Keratinocyte (primary cell): ENCODE results near the gene INSIG1. TPM values are rescaled to one million over a fixed set of nuclear protein-coding genes. Genes with fewer than 3 reads are reported as not detected.

Experiments used
- DNase-seq: peaks from one replicate; pipeline ENCODE4 v3.0.0-alpha.2; 2011; ENCODE audit warnings: low read depth, missing footprints, low spot score
- FAIRE-seq: peaks from 2 replicates; lab custom pipeline; 2011; peaks lifted over from hg19 to GRCh38; lab: Jason Lieb, UNC
- H2AFZ ChIP-seq: 2 replicates; pipeline ENCODE4 v1.6.0; 2012; ENCODE audit warnings: low read length, control low read depth, inconsistent platforms; ENCODE audit not compliant: control insufficient read depth
- H3K27ac ChIP-seq: 2 replicates; pipeline ENCODE4 v1.5.1; 2011; ENCODE audit warnings: low read length; ENCODE audit not compliant: control insufficient read depth, insufficient read depth
- H3K27me3 ChIP-seq: 3 replicates; pipeline ENCODE4 v1.6.0; 2011; ENCODE audit warnings: low read length; ENCODE audit not compliant: control insufficient read depth, insufficient read depth; ENCODE audit errors: extremely low read depth
- H3K36me3 ChIP-seq, 2 experiments: 2 replicates in 1 of 2; 3 replicates in 1 of 2; pipeline ENCODE4 v1.5.1; 2011; ENCODE audit warnings: low read length in 2 of 2, mild to moderate bottlenecking in 1 of 2; ENCODE audit not compliant: control insufficient read depth in 2 of 2, insufficient read depth in 2 of 2; ENCODE audit errors: extremely low read depth in 1 of 2
- H3K4me1 ChIP-seq: 3 replicates; pipeline ENCODE4 v1.5.1; 2011; ENCODE audit warnings: low read length; ENCODE audit not compliant: control insufficient read depth, insufficient read depth; ENCODE audit errors: extremely low read depth
- H3K4me2 ChIP-seq: 3 replicates; pipeline ENCODE4 v1.6.0; 2011; ENCODE audit warnings: low read depth, low read length; ENCODE audit not compliant: control insufficient read depth, insufficient read depth; ENCODE audit errors: extremely low read depth
- H3K4me3 ChIP-seq, 3 experiments: fragments of 200-600 bp in 1 of 3; sonication (generic) in 1 of 3; 2 replicates in 2 of 3; 3 replicates in 1 of 3; pipeline ENCODE4 v1.5.1; 2011 to 2016; ENCODE audit warnings: low read length in 3 of 3, mild to moderate bottlenecking in 3 of 3, control low read depth in 2 of 3, inconsistent platforms in 1 of 3, low read depth in 1 of 3, mixed read lengths in 1 of 3, mixed run types in 1 of 3, moderate library complexity in 1 of 3; ENCODE audit not compliant: control insufficient read depth in 2 of 3, insufficient read depth in 2 of 3; ENCODE audit errors: extremely low read depth in 1 of 3
- H3K79me2 ChIP-seq: 2 replicates; pipeline ENCODE4 v1.6.0; 2012; ENCODE audit warnings: low read length; ENCODE audit not compliant: control insufficient read depth, insufficient read depth
- H3K9ac ChIP-seq: 3 replicates; pipeline ENCODE4 v1.6.0; 2011; ENCODE audit warnings: low read length; ENCODE audit not compliant: control insufficient read depth, insufficient read depth; ENCODE audit errors: extremely low read depth
- H3K9me1 ChIP-seq: 3 replicates; pipeline ENCODE4 v1.6.0; 2011; ENCODE audit warnings: low read length; ENCODE audit not compliant: control insufficient read depth, insufficient read depth; ENCODE audit errors: extremely low read depth
- H3K9me3 ChIP-seq: 2 replicates; pipeline ENCODE4 v1.5.1; 2012; ENCODE audit warnings: low read depth, low read length; ENCODE audit not compliant: control insufficient read depth
- H4K20me1 ChIP-seq: 3 replicates; pipeline ENCODE4 v1.6.0; 2011; ENCODE audit warnings: low read length; ENCODE audit not compliant: control insufficient read depth, insufficient read depth; ENCODE audit errors: extremely low read depth
- CTCF ChIP-seq, 3 experiments: IDR thresholded peaks in 1 of 3; conservative IDR thresholded peaks in 1 of 3; optimal IDR thresholded peaks in 1 of 3; 2 replicates in 2 of 3; 3 replicates in 1 of 3; pipeline versions ENCODE3 to v1.5.1; 2011; ENCODE audit warnings: low read length in 3 of 3, mild to moderate bottlenecking in 3 of 3, moderate library complexity in 2 of 3, control low read depth in 1 of 3, inconsistent platforms in 1 of 3; ENCODE audit not compliant: insufficient read depth in 2 of 3; ENCODE audit errors: extremely low read depth in 1 of 3
- EZH2 ChIP-seq: IDR thresholded peaks from one replicate; pipeline ENCODE4 v1.6.1; 2012; ENCODE audit warnings: inconsistent platforms, mild to moderate bottlenecking, low read length, moderate library complexity
- dilution Hi-C: fragments of 300-500 bp; cut with MboI; formaldehyde crosslinking; loops from one replicate; pipeline ENCODE4 v1.7.0; 2020; ENCODE audit warnings: low sequenced_read_pairs; ENCODE audit not compliant: extremely low pct_ligation_motif_present
- polyA plus RNA-seq, 5 experiments: library from polyadenylated mRNA; depleted of rRNA in 3 of 5; stranded (reverse) in 3 of 5; stranded (forward) in 1 of 5; unstranded in 1 of 5; fragments of >200 nt; gene quantifications; 1 replicate in 1 of 5; 2 replicates in 3 of 5; 3 replicates in 1 of 5; pipeline versions ENCODE4 v1.2.1 to v1.2.3, GENCODE V29; 2011 to 2012; ENCODE audit warnings: missing spikeins in 2 of 5, low read depth in 1 of 5, low replicate concordance in 1 of 5

Gene INSIG1
- polyA plus RNA-seq, 1 donor (not counting 4 experiments of a cell fraction or from before 2014, with no cell fraction given) = 104 TPM

- H3K4me2 ChIP-seq = no peak overlapping the region
- H3K79me2 ChIP-seq = peaks cover 40% of the 10 kb centered on the region
- H3K27me3 ChIP-seq = no peaks in the 10 kb centered on the region
- peaks cover 35% of the 10 kb centered on the region for H4K20me1 ChIP-seq
- no peak overlapping the region for H3K9ac ChIP-seq
- H3K27ac ChIP-seq = no peak overlapping the region
- no peak overlapping the region for H3K4me3 ChIP-seq
- peaks cover 25 to 30% of the 10 kb centered on the region in 2 experiments for H3K36me3 ChIP-seq
- peaks cover 49% of the 10 kb centered on the region for H3K4me1 ChIP-seq
- no peak for TF ChIP-seq CTCF (optimal IDR thresholded peaks at IDR 0.05 in 1 of 3, IDR thresholded peaks at IDR 0.05 in 1 of 3, conservative IDR thresholded peaks at IDR 0.05 in 1 of 3; ENCODE audit: extremely low read depth in 1 of 3, insufficient read depth in 2 of 3, low read length in 3 of 3)
- no peak for TF ChIP-seq EZH2
- dilution Hi-C loops = no loop called here
- H2AFZ ChIP-seq = no peak overlapping the region
- peaks cover 11% of the 10 kb centered on the region for H3K9me1 ChIP-seq
- no peak for DNase-seq
- FAIRE-seq = no peak
- H3K9me3 ChIP-seq = no peaks in the 10 kb centered on the region
Measured at GRCh38 chr7:155303039-155303593, 5.4 kb downstream of the INSIG1 start.

GRCh38 chr7:155303897-155304296, 6.2 kb downstream of the INSIG1 start:
- H3K27me3 ChIP-seq = no peaks in the 10 kb centered on the region
- peaks cover 32% of the 10 kb centered on the region for H4K20me1 ChIP-seq
- H3K9me1 ChIP-seq = peaks cover 11% of the 10 kb centered on the region
- H3K4me3 ChIP-seq = no peak overlapping the region
- H3K9ac ChIP-seq = no peak overlapping the region
- no peak overlapping the region for H2AFZ ChIP-seq
- FAIRE-seq (no peak), DNase-seq (no peak)
- H3K9me3 ChIP-seq = no peaks in the 10 kb centered on the region
- H3K4me2 ChIP-seq = no peak overlapping the region
- peaks cover 27 to 37% of the 10 kb centered on the region in 2 experiments for H3K36me3 ChIP-seq
- TF ChIP-seq CTCF (optimal IDR thresholded peaks at IDR 0.05 in 1 of 3, IDR thresholded peaks at IDR 0.05 in 1 of 3, conservative IDR thresholded peaks at IDR 0.05 in 1 of 3; ENCODE audit: extremely low read depth in 1 of 3, insufficient read depth in 2 of 3, low read length in 3 of 3) (no peak), EZH2 (no peak)
- H3K79me2 ChIP-seq = peaks cover 32% of the 10 kb centered on the region
- peaks cover 49% of the 10 kb centered on the region for H3K4me1 ChIP-seq
- H3K27ac ChIP-seq = no peak overlapping the region
- dilution Hi-C loops = no loop called here
